GM11168 (cell line): ENCODE data around the gene TMEM106A.
"Not testable (repeated sequence)": the region's sequence is repeated elsewhere in the genome, so short reads cannot be mapped to it uniquely, and the experiment has no call there.

Experiments
- in situ Hi-C: fragments of 300-500 bp; cut with MboI; formaldehyde crosslinking; loops from one replicate; pipeline ENCODE4 v1.12.0; 2022; ENCODE audit warnings: low sequenced_read_pairs; ENCODE audit not compliant: unreplicated experiment

Gene TMEM106A

GRCh38 chr17:43246456-43246855, 34.8 kb downstream of the TMEM106A start:
- in situ Hi-C loops, result not testable (repeated sequence)
